Heart left ventricle (tissue), 16 donors: Measurements from ENCODE around the gene PIP5K1A. TPM values are rescaled to one million over a fixed set of nuclear protein-coding genes. Genes with fewer than 3 reads are reported as not detected.
A peak's percentile ranks its signal among the peaks of the same experiment; 100 is the strongest.
"Not testable (repeated sequence)": the region's sequence is repeated elsewhere in the genome, so short reads cannot be mapped to it uniquely, and the experiment has no call there.

Experiments
- ATAC-seq, 4 donors: fragments of 200-7000 bp; cut with Tn5 transposase; one replicate each; pipeline ENCODE4 v1.9.1; 2020 to 2022; ENCODE audit warnings: moderate library complexity in 4 of 4, mild to moderate bottlenecking in 3 of 4, moderate number of reproducible peaks in 1 of 4
- DNase-seq, 5 donors: peaks; one replicate each; pipeline ENCODE4 v3.0.0-alpha.2; 2020
- H3K27ac ChIP-seq, 12 donors: fragments of 200-600 bp; sonication (generic) in 4 of 12; one replicate each; pipeline versions ENCODE4 v1.5.0 to v1.8.0; 2016 to 2022; ENCODE audit warnings: mild to moderate bottlenecking in 2 of 12
- H3K27me3 ChIP-seq, 9 donors: fragments of 200-600 bp; sonication (generic) in 2 of 9; one replicate each; pipeline versions ENCODE4 v1.5.1 to v1.8.0; 2016 to 2022; ENCODE audit warnings: mild to moderate bottlenecking in 3 of 9
- H3K36me3 ChIP-seq, 9 donors: fragments of 200-600 bp; sonication (generic) in 2 of 9; one replicate each; pipeline versions ENCODE4 v1.5.0 to v1.8.0; 2018 to 2022; ENCODE audit warnings: mild to moderate bottlenecking in 2 of 9
- H3K4me1 ChIP-seq, 12 donors: fragments of 200-600 bp; sonication (generic) in 4 of 12; one replicate each; pipeline versions ENCODE4 v1.5.0 to v1.8.0; 2016 to 2022; ENCODE audit warnings: mild to moderate bottlenecking in 3 of 12
- H3K4me3 ChIP-seq, 12 donors: fragments of 200-600 bp; sonication (generic) in 4 of 12; one replicate each; pipeline versions ENCODE4 v1.5.0 to v1.8.0; 2017 to 2022; ENCODE audit warnings: mild to moderate bottlenecking in 9 of 12, moderate library complexity in 4 of 12
- H3K9me3 ChIP-seq, 12 donors: fragments of 200-600 bp; sonication (generic) in 4 of 12; one replicate each; pipeline versions ENCODE4 v1.5.0 to v1.8.0; 2016 to 2022; ENCODE audit warnings: mild to moderate bottlenecking in 1 of 12
- CTCF ChIP-seq, 12 donors: fragments of 200-600 bp; sonication (generic) in 4 of 12; IDR thresholded peaks; one replicate each; pipeline versions ENCODE4 v1.5.0 to v1.8.0; 2018 to 2022; ENCODE audit warnings: antibody characterized with exemption in 12 of 12, mild to moderate bottlenecking in 5 of 12
- POLR2A ChIP-seq, 2 donors: fragments of 450-650 bp; IDR thresholded peaks; one replicate each; pipeline ENCODE4 v1.6.1; 2017; ENCODE audit warnings: antibody characterized with exemption in 2 of 2, mild to moderate bottlenecking in 2 of 2, moderate library complexity in 2 of 2
- WGBS, 4 donors: extraction: QIAGEN DNeasy Blood & Tissue Kit in 2 of 4; methylation state at CpG; one replicate each; pipeline versions ENCODE4 v1.1.5 to v1.1.7; 2013 to 2018; 5-methylcytosine and 5-hydroxymethylcytosine counted together
- intact Hi-C, 10 donors: fragments of 100-400 bp; cut with DNase I; formaldehyde crosslinking; loops; one replicate each; pipeline versions ENCODE4 v1.11.1 to v1.14.2; 2022
- polyA plus RNA-seq, 2 donors: library from polyadenylated mRNA; stranded (reverse); fragments of 200-250 nt; gene quantifications; one replicate each; pipeline ENCODE4 v1.2.3, GENCODE V29; 2013
- total RNA-seq, 9 donors: library from RNA; depleted of rRNA in 2 of 9; stranded (reverse); fragments of >200 nt in 2 of 9; fragmentation: NEBNext Ultra II Directional in 3 of 9; extraction: Animal tissue kit (Norgen Biotek cat#: 25700) in 3 of 9; gene quantifications; one replicate each; pipeline versions ENCODE4 v1.1.0 to v1.2.4, GENCODE V29; 2016 to 2023
- donor health status: ischemic (EF 13 %, LVEDD 7.1; RV severe dilation, severe dysfunction).
- donor health status: healthy with polysubstance abuse.
- donor health status: DM: no; HTN: yes; CAD: no.
- donor health status: DM: no; HTN: no; CAD: no.
- donor health status: ischemic (EF 25% LVEDD 6.9; RV normal size, moderate dysfunction).
- donor health status: ischemic (EF 25% LVEDD 5.7; RV mildly dilated, moderate dysfunction).
- donor health status: healthy.
- donor health status: DM: yes; HTN: yes; CAD: no.
- donor health status: ischemic (EF 35%, LVEDD 5.7; RV mildly dilated, moderate dysfunction).
- donor health status: nonischemic (EF 11% LVEDD 7.7; RV severe dilation, severe dysfunction).
- donor health status: DM: yes; HTN: yes; CAD: no.
- donor health status: PGD.
- donor health status: ischemic (EF 29% LVEDD 5.4; RV normal size, mild dysfunction).
- donor health status: nonischemic (EF 23%, LVEDD 6.1; RV moderate dilation, normal function).

The PIP5K1A gene
- total and polyA plus RNA-seq, 11 donors, result 20.5 to 48.8 (median 36.5) TPM

GRCh38 chr1:151196292-151196800, 2.0 kb upstream of the PIP5K1A start:
- H3K9me3 ChIP-seq, result no peaks in the 10 kb centered on the region
- DNase-seq (peak in 4 of 5 donors; percentile 57 to 69 (median 64)), ATAC-seq (peak in 2 of 4 donors; percentile 8 to 16)
- intact Hi-C loops, result loop anchor here in 8 of 10 donors (1.0 to 10.0 kb wide), 8 partner anchors 55 to 208 kb away; partner anchors contain the start of genes PSMD4 (in 3 of the 8) and RFX5 (in 1 of the 8)
- H3K27ac ChIP-seq, result peak overlapping the region in 10 of 12 donors; percentile 28 to 73 (median 50)
- H3K4me3 ChIP-seq, result peak overlapping the region in 5 of 12 donors; percentile 1 to 36 (median 7)
- H3K36me3 ChIP-seq, result no peaks in the 10 kb centered on the region
- peaks cover 0 to 35% (median 26%) of the 10 kb centered on the region in 12 donors for H3K4me1 ChIP-seq
- 39 to 45% (median 41%) methylated on average over 14 of the region's 14 CpGs for WGBS, 4 donors
- H3K27me3 ChIP-seq, result no peaks in the 10 kb centered on the region
- TF ChIP-seq POLR2A (IDR thresholded peaks at IDR 0.05) (no peak), CTCF (IDR thresholded peaks at IDR 0.05) (peak; percentile 33 to 71 (median 54))

GRCh38 chr1:151197863-151198253, 494 bp upstream of the PIP5K1A start:
- ATAC-seq (no peak), DNase-seq (peak in 1 of 5 donors; percentile 9)
- intact Hi-C loops, result loop anchor here (2.0 to 10.0 kb wide), 8 partner anchors 53 to 207 kb away; partner anchors contain the start of genes PSMD4 (in 5 of the 10) and RFX5 (in 1 of the 10)
- Histone ChIP-seq H3K4me1 (peaks cover 0 to 49% (median 36%) of the 10 kb centered on the region in 12 donors), H3K4me3 (peak overlapping the region; percentile 58 to 90 (median 78)), H3K27me3 (no peaks in the 10 kb centered on the region), H3K27ac (peak overlapping the region; percentile 33 to 94 (median 90)), H3K9me3 (no peaks in the 10 kb centered on the region), H3K36me3 (peaks cover 0 to 12% (median 5%) of the 10 kb centered on the region in 9 donors)
- no peak for TF ChIP-seq POLR2A (IDR thresholded peaks at IDR 0.05)
- TF ChIP-seq CTCF (IDR thresholded peaks at IDR 0.05), result no peak
- 5 to 9% (median 8%) methylated on average over 10 of the region's 10 CpGs for WGBS, 4 donors

GRCh38 chr1:151199873-151200581, 1.7 kb downstream of the PIP5K1A start:
- DNase-seq (peak in 1 of 5 donors; percentile 18), ATAC-seq (no peak)
- H3K36me3 ChIP-seq, result peaks cover 0 to 24% (median 15%) of the 10 kb centered on the region in 9 donors
- peak overlapping the region; percentile 58 to 90 (median 78) for H3K4me3 ChIP-seq
- H3K4me1 ChIP-seq, result peaks cover 0 to 49% (median 36%) of the 10 kb centered on the region in 12 donors
- H3K27ac ChIP-seq, result peak overlapping the region in 9 of 12 donors; percentile 86 to 94 (median 91)
- intact Hi-C loops, result loop anchor here in 9 of 10 donors (2.0 to 10.0 kb wide), 7 partner anchors 51 to 205 kb away; partner anchors contain the start of genes PSMD4 (in 4 of the 9) and RFX5 (in 1 of the 9)
- H3K9me3 ChIP-seq, result no peaks in the 10 kb centered on the region
- no peaks in the 10 kb centered on the region for H3K27me3 ChIP-seq
- WGBS, 4 donors, result 16 to 25% (median 23%) methylated on average over 11 of the region's 11 CpGs
- TF ChIP-seq POLR2A (IDR thresholded peaks at IDR 0.05) (no peak), CTCF (IDR thresholded peaks at IDR 0.05) (no peak)

- H3K4me3 ChIP-seq, DNase-seq, H3K27me3 ChIP-seq, ATAC-seq, H3K9me3 ChIP-seq, H3K27ac ChIP-seq: not testable (repeated sequence)
- 94 to 96% (median 95%) methylated on average over 12 of the region's 12 CpGs for WGBS, 4 donors
- Histone ChIP-seq H3K4me1 (peaks cover 0 to 43% (median 22%) of the 10 kb centered on the region in 12 donors), H3K36me3 (peaks cover 0 to 66% (median 48%) of the 10 kb centered on the region in 9 donors)
- intact Hi-C loops, result loop anchor here in 1 of 10 donors (5.0 kb wide), 1 partner anchor 37 kb away; no protein-coding TSS in a partner anchor
Observed at GRCh38 chr1:151205381-151205965, 7.1 kb downstream of the PIP5K1A start.
